Kidney epithelial cell (primary cell): ENCODE data around the gene ZNF213. TPM values are rescaled to one million over a fixed set of nuclear protein-coding genes. Genes with fewer than 3 reads are reported as not detected.

Source experiments
- DNase-seq: peaks from one replicate; pipeline ENCODE4 v3.0.0-alpha.2; 2010; ENCODE audit warnings: low read depth
- H3K27me3 ChIP-seq: 2 replicates; pipeline ENCODE4 v1.6.0; 2011; ENCODE audit warnings: low read length; ENCODE audit not compliant: control insufficient read depth, insufficient read depth
- H3K36me3 ChIP-seq: 2 replicates; pipeline ENCODE4 v1.5.1; 2011; ENCODE audit warnings: low read length; ENCODE audit not compliant: control insufficient read depth, insufficient read depth
- H3K4me3 ChIP-seq: 2 replicates; pipeline ENCODE4 v1.5.1; 2011; ENCODE audit warnings: low read depth, mild to moderate bottlenecking, control low read depth, low read length
- CTCF ChIP-seq: IDR thresholded peaks from 2 replicates; pipeline ENCODE4 v1.5.1; 2011; ENCODE audit warnings: mild to moderate bottlenecking, moderate library complexity, low read length, control low read depth, inconsistent platforms; ENCODE audit not compliant: insufficient read depth, poor library complexity, severe bottlenecking
- total RNA-seq: library from RNA; depleted of rRNA; stranded (reverse); fragments of >200 nt; gene quantifications from 2 replicates; pipeline ENCODE4 v1.2.3, GENCODE V29; 2015

The ZNF213 gene
- 13.7 and 16.6 TPM in 2 replicates for total RNA-seq

GRCh38 chr16:3134338-3135125 is at the start of gene ZNF213:
Gene ZNF213, plus strand, starts transcription at chr16:3135029. Its CDS starts 2,252 bp downstream, at chr16:3137281.
- no peaks in the 10 kb centered on the region for H3K36me3 ChIP-seq
- peak; percentile 95 for DNase-seq
- peak within 1 kb of the TSS; percentile 89 for H3K4me3 ChIP-seq
- TF ChIP-seq CTCF: no peak
- no peaks in the 10 kb centered on the region for H3K27me3 ChIP-seq

GRCh38 chr16:3085868-3086595 is 48.8 kb upstream of the ZNF213 start:
- no peak for TF ChIP-seq CTCF
- Histone ChIP-seq H3K4me3 (no peak overlapping the region), H3K27me3 (peaks cover 7% of the 10 kb centered on the region), H3K36me3 (no peaks in the 10 kb centered on the region)
- DNase-seq: no peak

- peaks cover 8% of the 10 kb centered on the region for H3K27me3 ChIP-seq
- no peaks in the 10 kb centered on the region for H3K36me3 ChIP-seq
- no peak for TF ChIP-seq CTCF
- H3K4me3 ChIP-seq: no peak overlapping the region
- no peak for DNase-seq
These were observed 48.1 kb upstream of the ZNF213 start for GRCh38 chr16:3086596-3087242.

GRCh38 chr16:3087243-3088235 is 47.3 kb upstream of the ZNF213 start:
- Histone ChIP-seq H3K27me3 (peaks cover 16% of the 10 kb centered on the region), H3K36me3 (no peaks in the 10 kb centered on the region), H3K4me3 (no peak overlapping the region)
- DNase-seq: no peak
- peak; percentile 9 for TF ChIP-seq CTCF

- no peak overlapping the region for H3K4me3 ChIP-seq
These were observed 46.4 kb upstream of the ZNF213 start for GRCh38 chr16:3088450-3088849.

More at GRCh38 chr16:3088450-3088849, 46.4 kb upstream of the ZNF213 start:
- no peak for DNase-seq
- TF ChIP-seq CTCF: no peak
- Histone ChIP-seq H3K36me3 (no peaks in the 10 kb centered on the region), H3K27me3 (peaks cover 24% of the 10 kb centered on the region)
